K562 (cell line): ENCODE measurements around the gene FLII. TPM values are rescaled to one million over a fixed set of nuclear protein-coding genes. Genes with fewer than 3 reads are reported as not detected.

Experiments
- CHD7 ChIP-seq: fragments of 200-600 bp; sonication (generic); IDR thresholded peaks from one replicate; pipeline ENCODE4 v1.6.1; 2012; ENCODE audit warnings: mild to moderate bottlenecking, low read depth, low read length, inconsistent platforms
- FOXM1 ChIP-seq, 2 experiments: fragments of 450-650 bp in 1 of 2; sonication (generic) in 1 of 2; formaldehyde crosslinking in 1 of 2; IDR thresholded peaks; 2 replicates each; pipeline versions ENCODE4 v1.6.1 to v1.9.0; 2017 to 2022; ENCODE audit warnings: low read depth in 2 of 2, mild to moderate bottlenecking in 2 of 2, missing genetic modification reagents in 1 of 2, moderate library complexity in 1 of 2
- HDAC1 ChIP-seq, 2 experiments: fragments of 450-650 bp; IDR thresholded peaks; 2 replicates each; pipeline ENCODE4 v1.6.1; 2016 to 2017; ENCODE audit warnings: inconsistent platforms in 1 of 2, mild to moderate bottlenecking in 1 of 2, moderate library complexity in 1 of 2
- HDGF ChIP-seq: fragments of 450-650 bp; IDR thresholded peaks from 2 replicates; pipeline ENCODE4 v1.6.1; 2016
- JUND ChIP-seq, 2 experiments: IDR thresholded peaks; 2 replicates in 1 of 2; 3 replicates in 1 of 2; pipeline ENCODE4 v1.6.1; 2011; ENCODE audit warnings: borderline replicate concordance in 2 of 2, low read depth in 2 of 2, low read length in 2 of 2, improper control_type of control experiment in 1 of 2, missing biosample characterization in 1 of 2, missing genetic modification characterization in 1 of 2, missing genetic modification reagents in 1 of 2
- REST ChIP-seq, 2 experiments: fragments of 450-650 bp; formaldehyde crosslinking in 1 of 2; IDR thresholded peaks; 2 replicates each; pipeline versions ENCODE4 v1.4.0 to v1.6.1; 2014 to 2020; ENCODE audit warnings: mild to moderate bottlenecking in 2 of 2, borderline replicate concordance in 1 of 2, low read depth in 1 of 2
- polyA plus RNA-seq, 8 experiments: library from polyadenylated mRNA; depleted of rRNA in 4 of 8; stranded (reverse) in 5 of 8; unstranded in 3 of 8; fragments of >200 nt; fragmentation: Nextera tagmentation in 2 of 8; fragmentation: Illumina TruSeq in 1 of 8; extraction: Ambion mirVana in 2 of 8; extraction: Trizol in 1 of 8; gene quantifications; 2 replicates each; pipeline versions ENCODE4 v1.2.1 to v1.2.3, GENCODE V29; 2011 to 2014; ENCODE audit warnings: inconsistent platforms in 1 of 8, missing spikeins in 1 of 8
- total RNA-seq, 7 experiments: library from RNA; depleted of rRNA in 6 of 7; stranded (reverse); fragments of >200 nt in 6 of 7; fragmentation: Illumina TruSeq in 2 of 7; extraction: Trizol in 2 of 7; gene quantifications; 2 replicates each; pipeline versions ENCODE4 v1.2.1 to v1.2.3, GENCODE V29; 2011 to 2021; ENCODE audit warnings: low replicate concordance in 1 of 7

FLII gene
- total and polyA plus RNA-seq, 9 of the 15 experiments (the other 6 are each of a cell fraction or from before 2014, with no cell fraction given): 11.7 to 126 (median 82.5) TPM

DNA sequence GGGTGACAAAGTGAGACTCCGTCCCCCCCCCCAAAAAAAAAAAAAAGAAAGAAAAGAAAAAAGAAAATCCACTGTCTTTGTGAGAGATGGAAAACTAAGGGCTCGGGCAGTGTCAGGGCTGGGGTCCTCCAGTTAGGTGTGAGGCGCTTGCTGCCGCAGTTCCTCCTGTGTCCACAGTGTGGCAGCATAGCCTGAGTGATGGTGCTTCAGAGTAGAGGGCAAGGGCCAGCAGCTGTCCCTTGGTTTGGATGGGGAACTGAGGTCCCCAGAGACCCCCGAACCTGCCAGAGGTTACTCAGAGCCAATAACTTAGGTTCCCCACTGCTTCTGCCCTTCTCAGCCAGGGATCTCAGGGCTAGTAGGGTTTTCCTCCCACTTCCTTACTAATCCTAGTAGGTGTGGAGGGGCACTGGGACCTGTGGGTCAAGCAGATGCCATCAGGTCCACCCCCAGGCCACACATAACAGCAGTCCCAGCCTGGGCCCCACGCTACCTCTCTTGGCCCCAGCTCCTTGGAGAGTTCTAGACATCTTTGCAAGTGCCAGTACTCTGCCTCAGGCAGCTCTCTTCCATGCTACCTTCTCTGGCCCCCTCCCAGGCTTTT, 41.0 kb downstream of the FLII start (continued):
- TF ChIP-seq JUND (IDR thresholded peaks at IDR 0.05; ENCODE audit: borderline replicate concordance, low read depth, low read length) (0 out of 2 replicates have a peak, but pooled peaks have one; percentile 18), JUND (tag; IDR thresholded peaks at IDR 0.05; ENCODE audit: borderline replicate concordance, low read depth, low read length) (no peak), REST (IDR thresholded peaks at IDR 0.05; ENCODE audit: borderline replicate concordance) (peak; percentile 62; the same call in 1 of the 2 replicates), REST (CRISPR knock-in tag; IDR thresholded peaks at IDR 0.05; ENCODE audit: low read depth) (no peak), HDAC1 (IDR thresholded peaks at IDR 0.05) (no peak), FOXM1 (IDR thresholded peaks at IDR 0.05; ENCODE audit: low read depth) (no peak), FOXM1 (CRISPR knock-in tag; IDR thresholded peaks at IDR 0.05; ENCODE audit: low read depth) (no peak), HDGF (no peak), CHD7 (no peak)
